Measurements from ENCODE around the gene ITPR2.

Gene ITPR2

DNA sequence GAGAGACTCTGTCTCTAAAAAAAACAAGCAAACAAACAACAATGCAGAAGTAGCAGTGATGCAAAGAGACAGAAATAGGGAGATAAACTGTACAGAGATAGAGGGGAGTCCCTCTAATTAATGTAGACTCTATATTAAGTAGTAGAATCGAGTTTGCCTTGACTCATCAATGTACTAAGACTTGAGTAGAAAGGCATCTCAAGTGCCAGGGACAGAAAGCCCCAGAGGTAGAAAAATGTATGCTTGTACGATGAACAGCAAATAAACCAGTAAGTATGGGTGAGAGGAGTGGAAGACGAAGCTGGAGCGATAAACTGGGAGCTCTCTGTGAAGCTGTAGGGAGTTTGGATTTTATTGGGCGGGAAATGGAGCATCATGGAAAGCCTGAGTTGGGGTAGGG is 429.4 kb downstream of the ITPR2 start:
- no peaks in the 10 kb centered on the region for H3K79me2 ChIP-seq (ENCODE audit: insufficient read depth, low read length)
- no peak overlapping the region for H3K4me3 ChIP-seq (ENCODE audit: low read depth, low read length, poor library complexity, severe bottlenecking)
- H4K20me1 ChIP-seq (ENCODE audit: insufficient read depth, low read length): no peaks in the 10 kb centered on the region
- TF ChIP-seq CTCF (IDR thresholded peaks at IDR 0.05; ENCODE audit: low read length): no peak
- no peak for TF ChIP-seq EZH2 (IDR thresholded peaks at IDR 0.05; ENCODE audit: borderline replicate concordance, low read length)
- H3F3A ChIP-seq (ENCODE audit: insufficient read depth, low read length): no peaks in the 10 kb centered on the region
- peaks cover under 1% of the 10 kb centered on the region; the same call in 1 of the 2 replicates for H3K36me3 ChIP-seq (ENCODE audit: insufficient read depth, low read length)
- no peak overlapping the region for H3K27ac ChIP-seq (ENCODE audit: low read depth, low read length, poor library complexity, severe bottlenecking)
- no peaks in the 10 kb centered on the region for H3K4me1 ChIP-seq (ENCODE audit: insufficient read depth, low read length, severe bottlenecking)
- H3K9me2 ChIP-seq (ENCODE audit: low read depth, low read length): no peaks in the 10 kb centered on the region
- H2AFZ ChIP-seq (ENCODE audit: low read length): no peak overlapping the region
- H3K9ac ChIP-seq (ENCODE audit: low read length): no peak overlapping the region
- H3K9me3 ChIP-seq (ENCODE audit: low read length): no peaks in the 10 kb centered on the region
- H3K4me2 ChIP-seq (ENCODE audit: low read length): no peak overlapping the region
- no peaks in the 10 kb centered on the region for H3K27me3 ChIP-seq (ENCODE audit: insufficient read depth, low read length)

DNA sequence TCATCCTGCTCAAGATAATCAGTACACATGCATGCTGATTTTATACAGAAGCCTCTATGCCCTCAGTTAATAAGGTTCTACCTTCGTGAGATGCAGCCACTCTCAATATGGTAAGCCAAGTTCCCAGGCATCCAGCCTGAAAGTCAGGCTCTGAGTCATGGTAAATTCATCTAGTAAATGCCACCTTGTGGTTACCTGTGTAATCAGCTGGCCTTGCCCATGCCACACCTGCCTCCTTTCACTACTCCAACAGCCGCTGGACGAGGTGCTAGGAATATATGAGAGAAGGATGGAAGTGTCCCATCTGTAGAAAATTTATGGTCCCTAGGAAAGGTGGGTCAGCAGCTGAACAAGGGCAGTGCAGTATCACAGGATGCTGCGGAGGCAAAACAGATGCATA is 430.3 kb downstream of the ITPR2 start:
- peaks cover 6% of the 10 kb centered on the region; the same call in 1 of the 2 replicates for H3K36me3 ChIP-seq (ENCODE audit: insufficient read depth, low read length)
- H3K27me3 ChIP-seq (ENCODE audit: insufficient read depth, low read length): no peaks in the 10 kb centered on the region
- no peak overlapping the region for H2AFZ ChIP-seq (ENCODE audit: low read length)
- H3K4me1 ChIP-seq (ENCODE audit: insufficient read depth, low read length, severe bottlenecking): no peaks in the 10 kb centered on the region
- no peaks in the 10 kb centered on the region for H4K20me1 ChIP-seq (ENCODE audit: insufficient read depth, low read length)
- no peaks in the 10 kb centered on the region for H3K9me2 ChIP-seq (ENCODE audit: low read depth, low read length)
- H3K27ac ChIP-seq (ENCODE audit: low read depth, low read length, poor library complexity, severe bottlenecking): no peak overlapping the region
- no peak overlapping the region for H3K9ac ChIP-seq (ENCODE audit: low read length)
- TF ChIP-seq CTCF (IDR thresholded peaks at IDR 0.05; ENCODE audit: low read length) (peak; percentile 37; the same call in 1 of the 2 replicates), EZH2 (IDR thresholded peaks at IDR 0.05; ENCODE audit: borderline replicate concordance, low read length) (no peak)
- no peaks in the 10 kb centered on the region for H3K79me2 ChIP-seq (ENCODE audit: insufficient read depth, low read length)
- no peak overlapping the region for H3K4me2 ChIP-seq (ENCODE audit: low read length)
- no peaks in the 10 kb centered on the region for H3F3A ChIP-seq (ENCODE audit: insufficient read depth, low read length)
- no peak overlapping the region for H3K4me3 ChIP-seq (ENCODE audit: low read depth, low read length, poor library complexity, severe bottlenecking)
- no peaks in the 10 kb centered on the region for H3K9me3 ChIP-seq (ENCODE audit: low read length)

- H3K4me2 ChIP-seq (ENCODE audit: low read length): no peak overlapping the region
- H3K27me3 ChIP-seq (ENCODE audit: insufficient read depth, low read length): no peaks in the 10 kb centered on the region
- H3K9ac ChIP-seq (ENCODE audit: low read length): no peak overlapping the region
- no peak overlapping the region for H2AFZ ChIP-seq (ENCODE audit: low read length)
- no peaks in the 10 kb centered on the region for H3K9me2 ChIP-seq (ENCODE audit: low read depth, low read length)
- H3K36me3 ChIP-seq (ENCODE audit: insufficient read depth, low read length): peaks cover 14% of the 10 kb centered on the region; the same call in 1 of the 2 replicates
- H3K27ac ChIP-seq (ENCODE audit: low read depth, low read length, poor library complexity, severe bottlenecking): no peak overlapping the region
- TF ChIP-seq EZH2 (IDR thresholded peaks at IDR 0.05; ENCODE audit: borderline replicate concordance, low read length) (no peak), CTCF (IDR thresholded peaks at IDR 0.05; ENCODE audit: low read length) (no peak)
- H3K4me1 ChIP-seq (ENCODE audit: insufficient read depth, low read length, severe bottlenecking): no peaks in the 10 kb centered on the region
- no peak overlapping the region for H3K4me3 ChIP-seq (ENCODE audit: low read depth, low read length, poor library complexity, severe bottlenecking)
- no peaks in the 10 kb centered on the region for H3K9me3 ChIP-seq (ENCODE audit: low read length)
- H3K79me2 ChIP-seq (ENCODE audit: insufficient read depth, low read length): no peaks in the 10 kb centered on the region
- no peaks in the 10 kb centered on the region for H4K20me1 ChIP-seq (ENCODE audit: insufficient read depth, low read length)
- H3F3A ChIP-seq (ENCODE audit: insufficient read depth, low read length): no peaks in the 10 kb centered on the region
These were observed 431.1 kb downstream of the ITPR2 start for GRCh38 chr12:26401874-26402273.

Measured in OCI-LY1 (cell line).